ENCODE measurements around the gene MDM1. TPM values are rescaled to one million over a fixed set of nuclear protein-coding genes. Genes with fewer than 3 reads are reported as not detected.

The MDM1 gene
- total RNA-seq, 1 experiment from 2014 or later, result 10.0 TPM

GRCh38 chr12:68270358-68270757 lies 61.8 kb downstream of the MDM1 start:
- Histone ChIP-seq H3K27me3 (ENCODE audit: insufficient read depth, low read length) (no peaks in the 10 kb centered on the region), H4K20me1 (ENCODE audit: insufficient read depth) (no peaks in the 10 kb centered on the region), H3K27ac (ENCODE audit: low read depth, low read length) (no peak overlapping the region), H3K36me3 (ENCODE audit: control insufficient read depth in 1 of 2, insufficient read depth in 2 of 2, low read length in 2 of 2) (no peaks in the 10 kb centered on the region), H3K9me3 (ENCODE audit: control insufficient read depth in 1 of 2, insufficient read depth in 1 of 2, low read depth in 1 of 2, low read length in 2 of 2) (no peaks in the 10 kb centered on the region), H2AFZ (ENCODE audit: low read depth, low read length, poor library complexity, severe bottlenecking) (no peak overlapping the region), H3K4me1 (ENCODE audit: control insufficient read depth in 1 of 2, insufficient read depth in 2 of 2, low read length in 2 of 2) (no peaks in the 10 kb centered on the region), H3K4me3 (replicated peaks in 1 of 2; ENCODE audit: low read depth in 1 of 2, low read length in 2 of 2) (no peak overlapping the region), H3K9ac (ENCODE audit: low read length) (no peak overlapping the region), H3K4me2 (ENCODE audit: low read length) (no peak overlapping the region), H3K9me2 (ENCODE audit: insufficient read depth) (peaks cover 2% of the 10 kb centered on the region; the same call in 1 of the 2 replicates), H3K79me2 (ENCODE audit: insufficient read depth, low read length) (no peaks in the 10 kb centered on the region)
- RAD21 ChIA-PET (ENCODE audit: low non-redundant PET in 1 of 2, low total read pairs in 2 of 2, uncharacterized antibody in 2 of 2, unreplicated experiment in 2 of 2), result no interaction called here
- CTCF ChIA-PET, result no interaction called here
- ATAC-seq (no peak), DNase-seq (ENCODE audit: low read depth, low spot score) (no peak)
- TF ChIP-seq RAD21 (IDR thresholded peaks at IDR 0.05; ENCODE audit: low read depth), result no peak
- no peak for TF ChIP-seq JUND (IDR thresholded peaks at IDR 0.05)
- TF ChIP-seq, protein P1, sequence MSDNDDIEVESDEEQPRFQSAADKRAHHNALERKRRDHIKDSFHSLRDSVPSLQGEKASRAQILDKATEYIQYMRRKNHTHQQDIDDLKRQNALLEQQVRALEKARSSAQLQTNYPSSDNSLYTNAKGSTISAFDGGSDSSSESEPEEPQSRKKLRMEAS (IDR thresholded peaks at IDR 0.05), result no peak
- TF ChIP-seq EZH2phosphoT487 (IDR thresholded peaks at IDR 0.05; ENCODE audit: borderline replicate concordance), result no peak
- no peak for TF ChIP-seq POLR2AphosphoS5 (IDR thresholded peaks at IDR 0.05; ENCODE audit: low read depth, low read length)
- TF ChIP-seq ELF1 (IDR thresholded peaks at IDR 0.05; ENCODE audit: borderline replicate concordance, low read depth), result no peak
- no peak for TF ChIP-seq CEBPB (IDR thresholded peaks at IDR 0.05; ENCODE audit: low read depth)
- TF ChIP-seq REST (IDR thresholded peaks at IDR 0.05; ENCODE audit: low read depth), result no peak
- no peak for TF ChIP-seq ZNF274 (IDR thresholded peaks at IDR 0.05; ENCODE audit: low read depth, low read length)
- TF ChIP-seq CBX3 (IDR thresholded peaks at IDR 0.05; ENCODE audit: low read depth), result no peak
- TF ChIP-seq POLR2A (IDR thresholded peaks at IDR 0.05; ENCODE audit: borderline replicate concordance, extremely low read depth, insufficient read depth, insufficient read length), result no peak
- TF ChIP-seq SP1 (IDR thresholded peaks at IDR 0.05; ENCODE audit: low read depth), result no peak
- no TSS peak for BruUV-seq (replicated peaks)
- POLR2A ChIA-PET, result no interaction called here
- intact Hi-C loops (cut with micrococcal nuclease), result no loop called here
